ENCODE measurements around the gene KRT1.
A peak's percentile ranks its signal among the peaks of the same experiment; 100 is the strongest.
"Not testable (repeated sequence)": the region's sequence is repeated elsewhere in the genome, so short reads cannot be mapped to it uniquely, and the experiment has no call there.

KRT1 gene

GRCh38 chr12:52681526-52682380, 1.5 kb upstream of the KRT1 start:
- no peak for DNase-seq (ENCODE audit: low spot score)

GRCh38 chr12:52679875-52680274, 332 bp downstream of the KRT1 start:
- no peak for DNase-seq (ENCODE audit: low spot score)

DNA sequence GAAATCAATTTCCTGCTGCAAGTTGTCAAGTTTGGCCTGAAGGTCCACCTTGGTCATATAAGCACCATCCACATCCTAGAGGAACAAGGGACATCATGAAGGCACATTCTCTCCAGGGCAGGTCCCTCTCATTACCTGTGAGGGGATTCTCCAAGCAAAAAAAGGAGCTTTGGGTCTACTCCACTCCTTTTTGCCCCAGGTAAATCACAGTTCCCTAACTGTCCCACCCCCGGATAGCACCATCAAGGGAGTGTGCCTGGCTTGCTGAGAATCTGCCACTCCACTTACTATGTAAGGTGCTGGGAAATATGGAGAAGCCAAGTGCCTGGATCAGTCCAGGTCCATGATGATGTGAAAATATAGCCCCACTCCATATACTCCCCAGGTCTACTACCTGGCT, 2.5 kb downstream of the KRT1 start:
- no peak for DNase-seq (ENCODE audit: low spot score)

DNA sequence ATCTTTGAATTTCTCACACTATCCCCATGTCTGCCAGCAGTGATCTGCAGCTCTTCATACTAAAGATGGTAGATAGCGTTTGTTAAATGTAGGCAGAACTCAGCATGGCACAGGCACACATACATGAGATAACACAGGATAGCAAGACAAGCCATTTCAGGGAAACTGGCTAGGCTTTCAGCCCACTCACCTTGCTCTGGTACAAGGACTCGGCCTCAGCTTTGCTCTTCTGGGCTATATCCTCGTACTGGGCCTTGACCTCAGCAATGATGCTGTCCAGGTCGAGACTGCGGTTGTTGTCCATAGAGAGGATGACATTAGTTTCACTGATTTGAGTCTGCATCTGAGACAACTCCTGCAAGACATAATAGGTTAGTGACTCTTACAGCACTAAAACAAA, 3.1 kb downstream of the KRT1 start:
- no peak for DNase-seq (ENCODE audit: low spot score)

GRCh38 chr12:52676163-52676562, 4.0 kb downstream of the KRT1 start:
- DNase-seq (ENCODE audit: low spot score): no peak

DNA sequence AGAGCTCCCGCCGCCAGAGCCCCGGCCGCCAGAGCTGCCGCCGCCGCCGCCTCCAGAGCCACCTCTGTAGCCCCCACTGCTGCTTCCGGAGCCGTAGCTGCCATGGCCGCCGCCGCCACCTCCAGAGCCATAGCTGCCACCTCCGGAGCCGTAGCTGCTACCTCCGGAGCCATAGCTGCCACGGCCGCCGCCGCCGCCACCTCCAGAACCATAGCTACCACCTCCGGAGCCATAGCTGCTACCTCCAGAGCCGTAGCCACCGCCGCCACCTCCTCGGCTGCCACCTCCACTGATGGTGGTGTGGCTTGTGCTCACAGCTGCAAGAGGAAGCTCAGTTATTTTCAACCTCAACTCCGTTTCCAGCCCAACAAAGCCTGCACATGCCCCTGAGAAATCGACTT, 4.9 kb downstream of the KRT1 start:
- DNase-seq (ENCODE audit: low spot score): no peak

- no peak for DNase-seq (ENCODE audit: low spot score)
These were observed 5.8 kb downstream of the KRT1 start for GRCh38 chr12:52674433-52674775.

GRCh38 chr12:52673713-52674432, 6.3 kb downstream of the KRT1 start:
- DNase-seq (ENCODE audit: low spot score): no peak

GRCh38 chr12:52673217-52673616, 7.0 kb downstream of the KRT1 start:
- DNase-seq (ENCODE audit: low spot score): no peak

GRCh38 chr12:52672321-52672933, 7.8 kb downstream of the KRT1 start:
- DNase-seq (ENCODE audit: low spot score): peak; percentile 39

DNA sequence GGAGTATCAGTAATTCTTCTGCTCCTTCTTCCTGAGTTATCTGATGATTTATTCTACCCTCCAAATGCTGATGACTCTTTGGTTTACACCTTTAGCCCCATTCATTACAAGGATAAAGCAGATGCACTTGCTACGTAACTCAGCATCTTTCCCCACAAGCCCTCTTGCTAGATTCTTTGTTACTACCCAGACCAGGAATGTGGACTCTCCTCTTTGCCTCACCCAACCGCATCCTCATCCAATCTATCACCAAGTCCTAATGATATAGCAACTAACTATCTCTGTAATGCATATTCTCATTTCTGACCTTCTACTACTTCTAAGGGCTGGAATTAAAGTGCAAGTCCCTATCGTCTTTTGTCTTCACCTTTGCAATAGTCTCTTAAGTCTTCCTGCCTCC, 9.2 kb downstream of the KRT1 start:
- no peak for DNase-seq (ENCODE audit: low spot score)

DNA sequence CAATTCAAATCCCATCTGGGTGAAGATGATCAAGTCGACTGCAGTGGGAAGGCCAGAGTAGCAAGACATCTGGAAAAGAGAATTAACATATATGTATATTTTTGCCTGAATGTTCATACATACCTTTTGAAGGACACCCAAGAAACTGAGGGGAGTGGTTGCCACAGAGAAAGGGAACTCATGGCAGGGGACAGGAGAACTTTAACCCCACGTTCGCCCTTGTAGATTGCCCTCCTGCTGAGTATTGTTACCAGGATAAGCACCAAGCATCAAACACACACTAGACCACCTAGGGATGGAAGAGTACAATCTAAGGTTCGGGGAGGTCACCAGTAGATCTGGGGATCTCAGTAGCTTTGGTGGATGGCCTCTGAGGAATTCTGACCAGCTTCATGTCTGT, 9.7 kb downstream of the KRT1 start:
- DNase-seq (ENCODE audit: low spot score): no peak

- not testable (repeated sequence) for DNase-seq (ENCODE audit: low spot score)
These were observed 10.3 kb downstream of the KRT1 start for GRCh38 chr12:52669941-52670340.

- DNase-seq (ENCODE audit: low spot score): no peak
These were observed 10.8 kb downstream of the KRT1 start for GRCh38 chr12:52669426-52669825.

DNA sequence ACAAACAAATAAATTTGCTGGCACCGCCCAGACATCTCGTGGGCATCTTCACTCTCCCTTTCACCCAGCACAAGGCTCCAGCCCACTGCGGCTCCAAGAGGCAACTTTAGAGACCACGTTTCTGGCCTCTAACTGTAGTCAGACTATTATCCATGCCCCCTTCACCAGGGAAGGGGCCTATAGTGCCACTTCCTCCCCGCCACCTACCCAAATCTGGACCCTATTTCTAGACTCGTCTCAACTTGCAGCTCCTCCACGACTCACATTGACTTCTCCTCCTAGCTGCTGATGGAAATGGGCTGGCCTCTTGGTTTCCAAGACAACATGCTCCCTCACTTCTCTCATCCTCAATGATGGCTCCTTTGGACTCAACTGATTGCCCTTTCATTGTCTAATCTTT, 12.3 kb downstream of the KRT1 start:
- no peak for DNase-seq (ENCODE audit: low spot score)

GRCh38 chr12:52667509-52667908, 12.7 kb downstream of the KRT1 start:
- DNase-seq (ENCODE audit: low spot score): no peak

DNA sequence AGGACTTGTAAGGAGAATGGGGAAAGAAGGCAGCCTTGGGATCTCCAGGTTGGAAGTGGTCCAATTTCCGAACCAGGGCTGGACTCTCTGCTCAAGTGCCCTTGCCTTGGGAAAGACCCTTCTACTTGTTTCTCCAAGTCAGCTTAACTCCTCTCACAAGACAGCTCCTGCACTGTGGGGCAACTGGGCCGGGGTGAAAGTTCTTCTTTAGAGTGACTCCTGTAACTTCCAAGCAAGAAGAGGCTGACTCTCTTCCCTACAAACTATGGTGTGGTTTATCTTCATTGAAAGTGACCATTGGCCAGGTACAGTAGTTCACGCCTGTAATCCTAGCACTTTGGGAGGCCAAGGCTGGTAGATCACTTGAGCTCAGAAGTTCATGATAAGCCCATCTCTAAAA, 13.7 kb downstream of the KRT1 start:
- DNase-seq (ENCODE audit: low spot score): no peak

GRCh38 chr12:52663420-52663819, 16.8 kb downstream of the KRT1 start:
- no peak for DNase-seq (ENCODE audit: low spot score)

- DNase-seq (ENCODE audit: low spot score): no peak
These were observed 17.3 kb downstream of the KRT1 start for GRCh38 chr12:52662918-52663229.

GRCh38 chr12:52662093-52662917, 17.9 kb downstream of the KRT1 start:
- no peak for DNase-seq (ENCODE audit: low spot score)

GRCh38 chr12:52661668-52662067, 18.5 kb downstream of the KRT1 start:
- DNase-seq (ENCODE audit: low spot score): no peak

- DNase-seq (ENCODE audit: low spot score): no peak
These were observed 19.2 kb downstream of the KRT1 start for GRCh38 chr12:52660934-52661499.
